ENCODE measurements around the gene SEMA3D. TPM values are rescaled to one million over a fixed set of nuclear protein-coding genes. Genes with fewer than 3 reads are reported as not detected.

The SEMA3D gene
- total RNA-seq, 1 donor from 2014 or later, result 4.5 TPM

DNA sequence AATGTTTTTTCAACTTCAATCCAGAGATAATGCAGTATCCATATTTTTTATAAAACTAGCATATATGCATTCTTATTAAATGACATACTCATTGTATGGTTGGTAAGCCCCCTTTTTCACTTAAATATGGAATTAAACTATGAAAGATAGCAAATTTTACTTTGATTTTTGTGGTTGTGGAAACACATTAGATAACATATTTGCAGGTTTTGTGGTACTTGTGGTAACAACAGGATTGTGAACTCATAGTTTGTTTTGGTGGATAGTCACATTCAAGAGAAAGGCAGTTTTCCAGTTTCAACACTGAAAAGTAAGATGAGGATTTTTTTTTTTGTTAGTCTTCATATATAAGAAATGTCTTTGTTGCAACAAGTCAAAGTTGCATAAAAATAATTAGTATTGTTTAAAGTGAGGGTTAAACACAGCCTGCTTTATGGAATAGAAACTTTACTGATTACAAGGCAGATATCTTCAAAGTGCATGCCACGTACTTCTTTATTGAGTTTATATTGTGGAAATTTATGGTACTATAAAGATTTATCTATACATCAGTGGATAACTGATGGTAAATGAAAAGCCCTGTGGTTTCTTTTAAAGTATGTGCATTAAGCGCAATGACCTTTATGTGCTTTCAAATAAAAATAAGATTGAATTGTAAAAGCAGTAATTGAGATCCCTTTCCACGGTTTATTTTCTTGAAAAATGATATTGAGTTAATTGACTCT is 39.7 kb upstream of the SEMA3D start:
- DNase-seq (ENCODE audit: low spot score in 2 of 2), result no peak
- Histone ChIP-seq H3K36me3 (no peaks in the 10 kb centered on the region), H3K27me3 (no peaks in the 10 kb centered on the region), H3K4me1 (no peaks in the 10 kb centered on the region), H3K9me3 (no peaks in the 10 kb centered on the region), H3K27ac (no peak overlapping the region), H3K4me3 (no peak overlapping the region)
- intact Hi-C loops (cut with DNase I), result no loop called here
- TF ChIP-seq, protein P1, sequence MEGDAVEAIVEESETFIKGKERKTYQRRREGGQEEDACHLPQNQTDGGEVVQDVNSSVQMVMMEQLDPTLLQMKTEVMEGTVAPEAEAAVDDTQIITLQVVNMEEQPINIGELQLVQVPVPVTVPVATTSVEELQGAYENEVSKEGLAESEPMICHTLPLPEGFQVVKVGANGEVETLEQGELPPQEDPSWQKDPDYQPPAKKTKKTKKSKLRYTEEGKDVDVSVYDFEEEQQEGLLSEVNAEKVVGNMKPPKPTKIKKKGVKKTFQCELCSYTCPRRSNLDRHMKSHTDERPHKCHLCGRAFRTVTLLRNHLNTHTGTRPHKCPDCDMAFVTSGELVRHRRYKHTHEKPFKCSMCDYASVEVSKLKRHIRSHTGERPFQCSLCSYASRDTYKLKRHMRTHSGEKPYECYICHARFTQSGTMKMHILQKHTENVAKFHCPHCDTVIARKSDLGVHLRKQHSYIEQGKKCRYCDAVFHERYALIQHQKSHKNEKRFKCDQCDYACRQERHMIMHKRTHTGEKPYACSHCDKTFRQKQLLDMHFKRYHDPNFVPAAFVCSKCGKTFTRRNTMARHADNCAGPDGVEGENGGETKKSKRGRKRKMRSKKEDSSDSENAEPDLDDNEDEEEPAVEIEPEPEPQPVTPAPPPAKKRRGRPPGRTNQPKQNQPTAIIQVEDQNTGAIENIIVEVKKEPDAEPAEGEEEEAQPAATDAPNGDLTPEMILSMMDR (IDR thresholded peaks at IDR 0.05), result no peak

DNA sequence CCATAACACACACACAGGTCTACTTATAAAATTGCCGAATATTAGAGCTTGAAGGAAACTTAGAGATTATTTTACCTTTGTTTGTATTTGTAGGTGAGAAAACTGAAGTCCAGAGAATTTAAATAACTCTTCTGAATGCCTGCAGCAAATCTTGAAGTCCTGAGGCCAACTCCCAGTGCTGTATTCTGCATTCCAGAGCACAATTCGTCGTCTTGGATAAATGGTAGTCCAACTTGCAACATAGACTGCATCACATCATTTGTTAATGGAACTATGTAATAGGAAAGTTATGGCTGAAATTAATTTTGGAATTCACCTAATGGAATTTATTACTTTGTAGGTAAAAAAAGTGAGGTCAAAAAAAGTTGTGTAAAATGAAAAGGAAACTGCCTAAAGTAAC is 37.3 kb upstream of the SEMA3D start:
- DNase-seq (ENCODE audit: low spot score in 2 of 2), result no peak
- Histone ChIP-seq H3K27ac (no peak overlapping the region), H3K9me3 (no peaks in the 10 kb centered on the region), H3K36me3 (no peaks in the 10 kb centered on the region), H3K4me1 (no peaks in the 10 kb centered on the region), H3K4me3 (no peak overlapping the region), H3K27me3 (no peaks in the 10 kb centered on the region)
- intact Hi-C loops (cut with DNase I), result no loop called here
- TF ChIP-seq, protein P1 (IDR thresholded peaks at IDR 0.05), result no peak

DNA sequence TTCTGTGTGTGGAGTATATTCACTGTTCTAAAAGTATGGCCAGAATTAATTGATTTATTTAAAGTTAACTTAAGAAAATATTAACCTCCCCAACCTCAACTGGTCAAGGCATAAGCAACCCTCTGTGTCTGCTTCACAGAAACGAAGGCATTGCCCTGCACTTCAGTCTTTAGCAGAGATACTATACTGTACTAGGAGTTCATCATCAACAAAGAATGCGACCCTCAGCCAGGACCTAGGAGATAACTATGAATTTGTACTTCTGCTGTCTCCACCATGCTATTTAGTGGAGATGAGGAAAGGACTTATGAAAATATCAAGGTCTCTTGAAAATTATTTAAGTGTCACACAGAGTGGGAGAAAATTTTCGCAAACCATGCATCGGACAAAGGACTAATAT is 35.7 kb upstream of the SEMA3D start:
- no peak for DNase-seq (ENCODE audit: low spot score in 2 of 2)
- intact Hi-C loops (cut with DNase I), result no loop called here

DNA sequence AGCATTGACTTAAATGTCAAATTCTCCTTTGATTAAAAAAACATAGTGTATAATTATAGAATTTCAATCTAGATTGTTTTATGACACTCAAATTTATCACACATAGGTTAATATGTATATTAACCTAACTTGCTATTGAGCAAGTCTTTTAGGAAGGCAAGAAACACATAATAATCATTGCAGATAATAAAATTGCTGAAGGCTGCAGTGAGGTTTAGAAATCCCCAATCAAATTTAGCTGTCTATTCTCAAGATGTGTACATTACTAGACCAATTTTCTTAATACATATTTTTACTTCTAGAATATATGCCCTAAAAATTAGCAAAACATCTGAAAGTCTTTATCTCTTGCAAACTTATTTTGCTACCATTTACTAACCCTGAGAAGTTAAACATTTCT is 34.9 kb upstream of the SEMA3D start:
- H3K9me3 ChIP-seq, result no peaks in the 10 kb centered on the region
- no peak overlapping the region for H3K27ac ChIP-seq
- H3K27me3 ChIP-seq, result no peaks in the 10 kb centered on the region
- intact Hi-C loops (cut with DNase I), result no loop called here
- no peaks in the 10 kb centered on the region for H3K36me3 ChIP-seq
- DNase-seq (ENCODE audit: low spot score in 2 of 2), result no peak
- TF ChIP-seq, protein P1 (IDR thresholded peaks at IDR 0.05), result no peak
- H3K4me3 ChIP-seq, result no peak overlapping the region
- H3K4me1 ChIP-seq, result no peaks in the 10 kb centered on the region

More for the DNA sequence above, 35.7 kb upstream of the SEMA3D start:
- Histone ChIP-seq H3K9me3 (no peaks in the 10 kb centered on the region), H3K4me3 (no peak overlapping the region), H3K27ac (no peak overlapping the region), H3K4me1 (no peaks in the 10 kb centered on the region), H3K36me3 (no peaks in the 10 kb centered on the region), H3K27me3 (no peaks in the 10 kb centered on the region)
- TF ChIP-seq, protein P1 (IDR thresholded peaks at IDR 0.05), result no peak

DNA sequence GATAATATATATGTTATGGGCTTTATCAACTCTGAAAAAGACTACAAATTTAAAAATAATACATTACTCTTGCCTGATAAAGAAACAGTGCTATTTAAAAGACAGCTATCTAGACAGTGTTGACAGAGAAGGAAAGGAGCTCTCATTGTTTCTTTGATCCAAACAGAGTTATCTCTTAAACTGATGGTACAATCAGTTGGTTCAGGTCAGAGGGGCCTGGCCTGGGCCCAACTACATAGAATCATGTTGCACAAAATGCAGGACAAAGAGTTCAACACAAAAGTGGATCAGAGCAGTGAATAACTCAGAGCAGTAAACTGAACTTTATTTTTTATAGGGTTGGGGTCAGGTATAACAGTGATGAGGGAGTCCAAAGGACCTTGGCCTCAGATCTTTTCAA is 33.8 kb upstream of the SEMA3D start:
- no peaks in the 10 kb centered on the region for H3K9me3 ChIP-seq
- intact Hi-C loops (cut with DNase I), result no loop called here
- no peaks in the 10 kb centered on the region for H3K4me1 ChIP-seq
- H3K4me3 ChIP-seq, result no peak overlapping the region
- H3K36me3 ChIP-seq, result no peaks in the 10 kb centered on the region
- no peak for DNase-seq (ENCODE audit: low spot score in 2 of 2)
- H3K27me3 ChIP-seq, result no peaks in the 10 kb centered on the region
- TF ChIP-seq, protein P1 (IDR thresholded peaks at IDR 0.05), result no peak
- no peak overlapping the region for H3K27ac ChIP-seq

DNA sequence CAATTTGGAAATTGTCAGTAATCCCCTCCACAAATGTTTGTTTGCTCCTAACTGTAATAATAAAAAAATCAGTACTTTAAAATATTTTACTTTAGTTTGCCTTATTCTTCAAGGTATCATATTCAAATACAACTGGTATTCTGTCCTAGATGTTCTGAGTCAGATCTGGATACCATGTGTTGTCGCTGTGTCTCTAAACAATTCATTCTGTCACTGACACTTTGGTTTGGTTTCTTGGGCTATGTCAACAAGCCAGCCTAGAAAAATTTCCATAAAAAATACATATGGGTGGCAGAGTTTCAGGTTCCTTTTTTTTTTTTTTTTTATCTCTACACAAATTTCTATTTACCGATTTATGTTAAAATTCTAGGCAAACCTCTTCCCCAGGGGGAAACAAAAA is 33.2 kb upstream of the SEMA3D start:
- intact Hi-C loops (cut with DNase I), result no loop called here
- TF ChIP-seq, protein P1 (IDR thresholded peaks at IDR 0.05), result no peak
- H3K4me1 ChIP-seq, result no peaks in the 10 kb centered on the region
- no peaks in the 10 kb centered on the region for H3K27me3 ChIP-seq
- no peak for DNase-seq (ENCODE audit: low spot score in 2 of 2)
- H3K4me3 ChIP-seq, result no peak overlapping the region
- no peaks in the 10 kb centered on the region for H3K36me3 ChIP-seq
- no peak overlapping the region for H3K27ac ChIP-seq
- no peaks in the 10 kb centered on the region for H3K9me3 ChIP-seq
